ENCODE data around the gene PRKAB1.

The PRKAB1 gene

DNA sequence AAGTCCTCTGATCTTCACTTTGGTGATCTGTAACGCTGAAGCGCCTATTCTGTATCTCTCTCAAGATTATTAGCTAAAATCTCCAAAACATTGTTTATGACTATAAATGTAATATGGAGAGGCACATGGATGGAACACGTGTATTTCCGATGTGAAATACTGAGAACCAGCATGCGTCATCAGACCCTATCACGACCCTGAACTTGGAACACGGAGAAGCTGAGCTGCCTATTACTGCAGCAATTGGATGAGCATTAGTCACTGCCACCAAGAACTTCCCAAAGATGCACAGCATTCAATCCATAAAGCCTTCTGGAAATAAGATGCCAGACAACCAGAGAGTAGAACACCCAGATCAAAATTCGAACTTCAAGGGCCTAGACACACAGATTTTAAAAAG is 61.9 kb downstream of the PRKAB1 start:
- TF ChIP-seq, protein P1, sequence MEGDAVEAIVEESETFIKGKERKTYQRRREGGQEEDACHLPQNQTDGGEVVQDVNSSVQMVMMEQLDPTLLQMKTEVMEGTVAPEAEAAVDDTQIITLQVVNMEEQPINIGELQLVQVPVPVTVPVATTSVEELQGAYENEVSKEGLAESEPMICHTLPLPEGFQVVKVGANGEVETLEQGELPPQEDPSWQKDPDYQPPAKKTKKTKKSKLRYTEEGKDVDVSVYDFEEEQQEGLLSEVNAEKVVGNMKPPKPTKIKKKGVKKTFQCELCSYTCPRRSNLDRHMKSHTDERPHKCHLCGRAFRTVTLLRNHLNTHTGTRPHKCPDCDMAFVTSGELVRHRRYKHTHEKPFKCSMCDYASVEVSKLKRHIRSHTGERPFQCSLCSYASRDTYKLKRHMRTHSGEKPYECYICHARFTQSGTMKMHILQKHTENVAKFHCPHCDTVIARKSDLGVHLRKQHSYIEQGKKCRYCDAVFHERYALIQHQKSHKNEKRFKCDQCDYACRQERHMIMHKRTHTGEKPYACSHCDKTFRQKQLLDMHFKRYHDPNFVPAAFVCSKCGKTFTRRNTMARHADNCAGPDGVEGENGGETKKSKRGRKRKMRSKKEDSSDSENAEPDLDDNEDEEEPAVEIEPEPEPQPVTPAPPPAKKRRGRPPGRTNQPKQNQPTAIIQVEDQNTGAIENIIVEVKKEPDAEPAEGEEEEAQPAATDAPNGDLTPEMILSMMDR (IDR thresholded peaks at IDR 0.05; ENCODE audit: low read depth, low read length, missing control alignments) = no peak
- no peak for DNase-seq (ENCODE audit: extremely low read depth, low read depth)
- no peak overlapping the region for H3K4me3 ChIP-seq (replicated peaks; ENCODE audit: low read depth, low read length)

DNA sequence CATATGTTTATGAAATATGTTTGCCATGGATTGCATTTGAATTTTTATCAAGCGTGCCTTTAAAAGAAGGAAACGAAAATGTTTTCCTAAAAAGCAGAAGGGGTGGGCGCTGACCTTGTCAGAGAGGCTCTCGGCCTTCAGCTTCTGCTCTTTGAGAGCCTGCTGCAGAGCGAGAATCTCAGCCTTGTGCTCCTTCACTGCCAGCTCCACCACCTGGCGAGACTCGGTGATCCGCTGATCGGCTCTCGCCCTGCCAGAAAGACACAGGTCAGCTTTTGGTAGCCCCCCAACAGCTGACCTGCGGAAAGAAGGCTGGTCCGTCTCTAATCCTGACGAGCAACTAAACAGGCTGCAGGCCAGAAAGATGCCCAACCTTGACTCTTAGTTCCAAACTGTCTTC is 62.4 kb downstream of the PRKAB1 start:
- no peak overlapping the region for H3K4me3 ChIP-seq (replicated peaks; ENCODE audit: low read depth, low read length)
- DNase-seq (ENCODE audit: extremely low read depth, low read depth) = no peak
- TF ChIP-seq, protein P1 (IDR thresholded peaks at IDR 0.05; ENCODE audit: low read depth, low read length, missing control alignments) = no peak
